IMR-90 (cell line): ENCODE data around the gene VMO1. TPM values are rescaled to one million over a fixed set of nuclear protein-coding genes. Genes with fewer than 3 reads are reported as not detected.

Source experiments
- ATAC-seq: fragments of 200-7000 bp; cut with Tn5 transposase; 2 replicates; pipeline ENCODE4 v1.9.1; 2020; ENCODE audit warnings: low read depth, mild to moderate bottlenecking, moderate library complexity
- BruUV-seq: library from RNA; stranded (reverse); fragments of 400-500 nt; replicated peaks from 2 replicates; lab custom pipeline; 2021; lab: Mats Ljungman, UMichigan
- CTCF ChIA-PET: fragments of 300-600 bp; formaldehyde crosslinking; extraction: SDS; loops from one replicate; lab custom pipeline; 2021; ENCODE audit warnings: antibody characterized with exemption; lab: Yijun Ruan, JAX
- POLR2A ChIA-PET: fragments of 300-600 bp; sonication (Branson Sonifier 250); formaldehyde crosslinking; loops from one replicate; lab custom pipeline; 2022; ENCODE audit warnings: antibody characterized with exemption; ENCODE audit not compliant: unreplicated experiment; lab: Charles Lee
- DNase-seq: peaks from one replicate; pipeline ENCODE4 v3.0.0; 2013
- H2AFZ ChIP-seq: replicated peaks from 2 replicates; pipeline ENCODE3; 2013; ENCODE audit warnings: low read length, mild to moderate bottlenecking; ENCODE audit not compliant: poor library complexity
- H2AK5ac ChIP-seq: 2 replicates; pipeline ENCODE4 v1.6.1; 2013; ENCODE audit warnings: low read depth, low read length, inconsistent platforms
- H2AK9ac ChIP-seq: replicated peaks from 2 replicates; pipeline ENCODE3; 2013; ENCODE audit warnings: mild to moderate bottlenecking, low read depth, low read length, moderate library complexity; ENCODE audit not compliant: poor library complexity
- H2BK120ac ChIP-seq: 2 replicates; pipeline ENCODE4 v1.6.1; 2013; ENCODE audit warnings: low read depth, low read length, inconsistent platforms
- H2BK15ac ChIP-seq: 3 replicates; pipeline ENCODE4 v1.6.1; 2013; ENCODE audit warnings: low read depth, low read length, inconsistent platforms
- H2BK20ac ChIP-seq: 2 replicates; pipeline ENCODE4 v1.6.1; 2013; ENCODE audit warnings: low read depth, mild to moderate bottlenecking, inconsistent platforms, low read length, moderate library complexity
- H2BK5ac ChIP-seq: 2 replicates; pipeline ENCODE4 v1.6.1; 2013; ENCODE audit warnings: mild to moderate bottlenecking, low read depth, low read length, inconsistent platforms; ENCODE audit not compliant: poor library complexity, severe bottlenecking
- H3K14ac ChIP-seq: replicated peaks from 2 replicates; pipeline ENCODE4 v1.6.1; 2013; ENCODE audit warnings: low read depth, low read length, inconsistent platforms
- H3K18ac ChIP-seq: 2 replicates; pipeline ENCODE4 v1.6.1; 2013; ENCODE audit warnings: low read depth, low read length, control low read depth
- H3K23ac ChIP-seq: 2 replicates; pipeline ENCODE4 v1.6.1; 2013; ENCODE audit warnings: low read depth, low read length, inconsistent platforms
- H3K27ac ChIP-seq: 2 replicates; pipeline ENCODE4 v1.5.1; 2013; ENCODE audit warnings: mild to moderate bottlenecking, control low read depth, low read length; ENCODE audit not compliant: insufficient read depth
- H3K27me3 ChIP-seq: 2 replicates; pipeline ENCODE4 v1.6.1; 2013; ENCODE audit warnings: low read length; ENCODE audit not compliant: control insufficient read depth, insufficient read depth
- H3K36me3 ChIP-seq: 2 replicates; pipeline ENCODE4 v1.6.1; 2013; ENCODE audit warnings: low read length, mixed read lengths; ENCODE audit not compliant: control insufficient read depth, insufficient read depth
- H3K4ac ChIP-seq: 2 replicates; pipeline ENCODE4 v1.6.1; 2013; ENCODE audit warnings: low read depth, low read length, inconsistent platforms
- H3K4me1 ChIP-seq: 2 replicates; pipeline ENCODE4 v1.6.1; 2013; ENCODE audit warnings: low read length, mixed read lengths; ENCODE audit not compliant: control insufficient read depth, insufficient read depth
- H3K4me2 ChIP-seq: 2 replicates; pipeline ENCODE4 v1.6.1; 2013; ENCODE audit warnings: low read depth, mild to moderate bottlenecking, control low read depth, low read length, moderate library complexity
- H3K4me3 ChIP-seq: 2 replicates; pipeline ENCODE4 v1.5.1; 2013; ENCODE audit warnings: low read depth, mild to moderate bottlenecking, control low read depth, low read length, moderate library complexity; ENCODE audit not compliant: insufficient read depth
- H3K56ac ChIP-seq: 2 replicates; pipeline ENCODE4 v1.6.1; 2013; ENCODE audit warnings: low read length, inconsistent platforms; ENCODE audit not compliant: insufficient read depth; ENCODE audit errors: extremely low read depth
- H3K79me1 ChIP-seq, 2 experiments: 2 replicates each; pipeline ENCODE4 v1.6.1; 2013; ENCODE audit warnings: low read length in 2 of 2, inconsistent platforms in 1 of 2, low read depth in 1 of 2
- H3K9ac ChIP-seq: 2 replicates; pipeline ENCODE4 v1.6.1; 2013; ENCODE audit warnings: low read depth, low read length, control low read depth
- H3K9me1 ChIP-seq: 2 replicates; pipeline ENCODE4 v1.6.1; 2013; ENCODE audit warnings: low read length, inconsistent platforms; ENCODE audit not compliant: insufficient read depth
- H3K9me3 ChIP-seq: 2 replicates; pipeline ENCODE4 v1.6.1; 2013; ENCODE audit warnings: low read length; ENCODE audit not compliant: control insufficient read depth, insufficient read depth
- H4K20me1 ChIP-seq: 2 replicates; pipeline ENCODE4 v1.6.1; 2013; ENCODE audit warnings: low read length, inconsistent platforms; ENCODE audit not compliant: insufficient read depth
- H4K5ac ChIP-seq: 2 replicates; pipeline ENCODE4 v1.6.1; 2013; ENCODE audit warnings: mild to moderate bottlenecking, low read depth, low read length, control low read depth
- H4K8ac ChIP-seq, 2 experiments: 2 replicates each; pipeline ENCODE4 v1.6.1; 2013; ENCODE audit warnings: low read depth in 2 of 2, low read length in 2 of 2, control low read depth in 1 of 2, inconsistent platforms in 1 of 2
- H4K91ac ChIP-seq: 2 replicates; pipeline ENCODE4 v1.6.1; 2013; ENCODE audit warnings: low read depth, low read length, inconsistent platforms; ENCODE audit not compliant: insufficient read depth
- BHLHE40 ChIP-seq: fragments of 150-350 bp; IDR thresholded peaks from 2 replicates; pipeline ENCODE4 v1.6.1; 2016; ENCODE audit warnings: mild to moderate bottlenecking, low read depth, low read length
- CEBPB ChIP-seq: IDR thresholded peaks from 2 replicates; pipeline ENCODE4 v1.6.1; 2012; ENCODE audit warnings: low read depth, low read length, improper control_type of control experiment
- CHD1 ChIP-seq: IDR thresholded peaks from 2 replicates; pipeline ENCODE4 v1.6.1; 2012; ENCODE audit warnings: low read depth, low read length, improper control_type of control experiment
- ELK1 ChIP-seq: fragments of 150-350 bp; IDR thresholded peaks from 2 replicates; pipeline ENCODE4 v1.6.1; 2016; ENCODE audit warnings: low read depth, mild to moderate bottlenecking, low read length, moderate library complexity, borderline replicate concordance
- FOS ChIP-seq: fragments of 150-350 bp; IDR thresholded peaks from 2 replicates; pipeline ENCODE4 v1.6.1; 2016; ENCODE audit warnings: low read depth, low read length
- MAFK ChIP-seq: IDR thresholded peaks from 2 replicates; pipeline ENCODE4 v1.6.1; 2012; ENCODE audit warnings: low read depth, low read length, improper control_type of control experiment
- MAZ ChIP-seq: IDR thresholded peaks from 2 replicates; pipeline ENCODE4 v1.6.1; 2012; ENCODE audit warnings: low read depth, mild to moderate bottlenecking, low read length, improper control_type of control experiment, moderate library complexity, borderline replicate concordance
- MXI1 ChIP-seq: IDR thresholded peaks from 2 replicates; pipeline ENCODE4 v1.6.1; 2012; ENCODE audit warnings: low read depth, mild to moderate bottlenecking, low read length, moderate library complexity, borderline replicate concordance
- NFE2L2 ChIP-seq: fragments of 150-350 bp; IDR thresholded peaks from 2 replicates; pipeline ENCODE4 v1.6.1; 2016; ENCODE audit warnings: low read depth, mild to moderate bottlenecking, low read length
- POLR2A ChIP-seq: IDR thresholded peaks from 2 replicates; pipeline ENCODE4 v1.6.1; 2012; ENCODE audit warnings: mild to moderate bottlenecking, low read depth, low read length
- RAD21 ChIP-seq: IDR thresholded peaks from 2 replicates; pipeline ENCODE4 v1.6.1; 2012; ENCODE audit warnings: low read length, improper control_type of control experiment
- RCOR1 ChIP-seq: IDR thresholded peaks from 2 replicates; pipeline ENCODE4 v1.6.1; 2012; ENCODE audit warnings: mild to moderate bottlenecking, low read length, improper control_type of control experiment; ENCODE audit not compliant: insufficient replicate concordance
- RFX5 ChIP-seq: IDR thresholded peaks from 2 replicates; pipeline ENCODE4 v1.8.0; 2012; ENCODE audit warnings: low read depth, mild to moderate bottlenecking, low read length, moderate library complexity
- SMC3 ChIP-seq: fragments of 150-350 bp; IDR thresholded peaks from 2 replicates; pipeline ENCODE4 v1.6.1; 2016; ENCODE audit warnings: low read depth, mild to moderate bottlenecking, antibody characterized with exemption, low read length, moderate library complexity
- WGBS, 2 experiments: methylation state at CpG; one replicate each; pipeline versions ENCODE4 v1.1.5 to v1.1.7; 2013; ENCODE audit warnings: missing lambda C conversion rate in 2 of 2; ENCODE audit not compliant: insufficient read length in 1 of 2; ENCODE audit errors: extremely low coverage in 2 of 2; 5-methylcytosine and 5-hydroxymethylcytosine counted together
- dilution Hi-C: fragments of 300-500 bp; cut with HindIII; formaldehyde crosslinking; loops from one replicate; pipeline ENCODE4 v1.14.3; 2018; ENCODE audit warnings: low sequenced_read_pairs; ENCODE audit not compliant: unreplicated experiment
- in situ Hi-C: fragments of 300-500 bp; cut with MboI; formaldehyde crosslinking; loops from 3 replicates; pipeline ENCODE4 v1.14.3; 2019; ENCODE audit warnings: low sequenced_read_pairs, inconsistent platforms, mixed read lengths
- intact Hi-C: fragments of 100-400 bp; cut with micrococcal nuclease; formaldehyde crosslinking; loops from 2 replicates; pipeline ENCODE4 v1.10.0; 2022
- polyA plus RNA-seq, 3 experiments: library from polyadenylated mRNA; depleted of rRNA; stranded (reverse); fragments of >200 nt; gene quantifications; 2 replicates each; pipeline ENCODE4 v1.2.3, GENCODE V29; 2012; ENCODE audit warnings: low replicate concordance in 1 of 3
- total RNA-seq: library from RNA; depleted of rRNA; stranded (reverse); fragments of >200 nt; gene quantifications from 2 replicates; pipeline ENCODE4 v1.2.3, GENCODE V29; 2012
- TF ChIP-seq, protein P1 (sequence below): conservative IDR thresholded peaks from 2 replicates; pipeline ENCODE4 v1.5.1; 2012; ENCODE audit warnings: mild to moderate bottlenecking, low read depth, low read length, improper control_type of control experiment
- TF ChIP-seq, protein P2 (sequence below): fragments of 150-350 bp; IDR thresholded peaks from 2 replicates; pipeline ENCODE4 v1.6.1; 2017; ENCODE audit warnings: mild to moderate bottlenecking, antibody characterized with exemption, low read length, low read depth

VMO1 gene
- total and polyA plus RNA-seq, 2 of the 4 experiments (the other 2 are of a cell fraction), result 0.14 TPM; not detected in 1

DNA sequence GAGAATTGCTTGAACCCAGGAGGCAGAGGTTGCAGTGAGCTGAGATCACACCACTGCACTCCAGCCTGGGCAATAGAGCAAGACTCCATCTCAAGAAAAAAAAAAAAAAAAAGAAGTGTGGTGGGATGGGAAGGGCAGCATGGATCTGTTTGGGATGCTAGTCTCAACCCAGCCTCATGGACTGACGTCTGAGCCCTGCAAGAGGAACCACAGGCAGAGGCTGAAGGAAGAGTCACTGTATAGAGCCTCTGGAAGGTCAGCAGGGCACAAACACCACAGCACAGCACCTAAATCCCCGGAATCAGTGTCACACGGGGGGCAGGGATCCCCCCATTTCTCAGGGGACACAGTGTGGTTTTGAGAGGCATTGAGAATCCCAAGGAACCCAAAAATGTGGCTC, 35.6 kb downstream of the VMO1 start:
- H3K36me3 ChIP-seq, result no peaks in the 10 kb centered on the region
- in situ Hi-C loops, result no loop called here
- intact Hi-C loops, result no loop called here
- H3K56ac ChIP-seq, result no peak overlapping the region
- no peak overlapping the region for H2BK120ac ChIP-seq
- no peak for ATAC-seq
- H2BK5ac ChIP-seq, result no peak overlapping the region
- POLR2A ChIA-PET, result no interaction called here
- no peak overlapping the region for H2AFZ ChIP-seq
- no peak overlapping the region for H2AK9ac ChIP-seq
- H3K4me2 ChIP-seq, result no peak overlapping the region
- H3K27me3 ChIP-seq, result peaks cover 41% of the 10 kb centered on the region
- no peaks in the 10 kb centered on the region for H3K9me1 ChIP-seq
- no peak overlapping the region for H3K4me3 ChIP-seq
- TF ChIP-seq, protein P1, sequence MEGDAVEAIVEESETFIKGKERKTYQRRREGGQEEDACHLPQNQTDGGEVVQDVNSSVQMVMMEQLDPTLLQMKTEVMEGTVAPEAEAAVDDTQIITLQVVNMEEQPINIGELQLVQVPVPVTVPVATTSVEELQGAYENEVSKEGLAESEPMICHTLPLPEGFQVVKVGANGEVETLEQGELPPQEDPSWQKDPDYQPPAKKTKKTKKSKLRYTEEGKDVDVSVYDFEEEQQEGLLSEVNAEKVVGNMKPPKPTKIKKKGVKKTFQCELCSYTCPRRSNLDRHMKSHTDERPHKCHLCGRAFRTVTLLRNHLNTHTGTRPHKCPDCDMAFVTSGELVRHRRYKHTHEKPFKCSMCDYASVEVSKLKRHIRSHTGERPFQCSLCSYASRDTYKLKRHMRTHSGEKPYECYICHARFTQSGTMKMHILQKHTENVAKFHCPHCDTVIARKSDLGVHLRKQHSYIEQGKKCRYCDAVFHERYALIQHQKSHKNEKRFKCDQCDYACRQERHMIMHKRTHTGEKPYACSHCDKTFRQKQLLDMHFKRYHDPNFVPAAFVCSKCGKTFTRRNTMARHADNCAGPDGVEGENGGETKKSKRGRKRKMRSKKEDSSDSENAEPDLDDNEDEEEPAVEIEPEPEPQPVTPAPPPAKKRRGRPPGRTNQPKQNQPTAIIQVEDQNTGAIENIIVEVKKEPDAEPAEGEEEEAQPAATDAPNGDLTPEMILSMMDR, result no peak
- no peak for TF ChIP-seq POLR2A
- no peak for TF ChIP-seq ELK1
- TF ChIP-seq CEBPB, result no peak
- no peak for TF ChIP-seq NFE2L2
- TF ChIP-seq RCOR1, result no peak
- TF ChIP-seq RFX5, result no peak
- TF ChIP-seq, protein P2, sequence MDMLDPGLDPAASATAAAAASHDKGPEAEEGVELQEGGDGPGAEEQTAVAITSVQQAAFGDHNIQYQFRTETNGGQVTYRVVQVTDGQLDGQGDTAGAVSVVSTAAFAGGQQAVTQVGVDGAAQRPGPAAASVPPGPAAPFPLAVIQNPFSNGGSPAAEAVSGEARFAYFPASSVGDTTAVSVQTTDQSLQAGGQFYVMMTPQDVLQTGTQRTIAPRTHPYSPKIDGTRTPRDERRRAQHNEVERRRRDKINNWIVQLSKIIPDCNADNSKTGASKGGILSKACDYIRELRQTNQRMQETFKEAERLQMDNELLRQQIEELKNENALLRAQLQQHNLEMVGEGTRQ, result no peak
- TF ChIP-seq BHLHE40, result no peak
- TF ChIP-seq FOS, result no peak
- no peak for TF ChIP-seq MXI1
- TF ChIP-seq CHD1, result no peak
- TF ChIP-seq MAFK, result no peak
- TF ChIP-seq SMC3, result no peak
- no peak for TF ChIP-seq MAZ
- no peak for TF ChIP-seq RAD21
- no peak overlapping the region for H3K27ac ChIP-seq
- H3K4me1 ChIP-seq, result no peaks in the 10 kb centered on the region
- H3K4ac ChIP-seq, result no peak overlapping the region
- no peaks in the 10 kb centered on the region for H3K9me3 ChIP-seq
- H3K23ac ChIP-seq, result no peak overlapping the region
- H3K9ac ChIP-seq, result no peak overlapping the region
- no peak overlapping the region for H4K91ac ChIP-seq
- H4K8ac ChIP-seq, result no peak overlapping the region
- dilution Hi-C loops, result no loop called here
- H4K5ac ChIP-seq, result no peak overlapping the region
- no CpG with 5 or more reads among the region's 3 CpGs for WGBS, 2 experiments
- no peaks in the 10 kb centered on the region for H3K79me1 ChIP-seq
- CTCF ChIA-PET, result no interaction called here
- H2BK15ac ChIP-seq, result no peak overlapping the region
- H3K14ac ChIP-seq, result no peak overlapping the region
- no peak for DNase-seq
- no peaks in the 10 kb centered on the region for H4K20me1 ChIP-seq
- no peak overlapping the region for H3K18ac ChIP-seq
- H2AK5ac ChIP-seq, result no peak overlapping the region
- no TSS peak for BruUV-seq
- no peak overlapping the region for H2BK20ac ChIP-seq
